GM12864 (cell line): ENCODE data around the gene WDR89.
"Not testable (repeated sequence)": the region's sequence is repeated elsewhere in the genome, so short reads cannot be mapped to it uniquely, and the experiment has no call there.

ENCODE experiments used
- DNase-seq: peaks from one replicate; pipeline ENCODE4 v3.0.0-alpha.2; 2011; ENCODE audit warnings: low read depth
- H3K4me3 ChIP-seq: 2 replicates; pipeline ENCODE4 v1.5.1; 2011; ENCODE audit warnings: mild to moderate bottlenecking, low read depth, low read length, control low read depth
- TF ChIP-seq, protein P1 (sequence below): IDR thresholded peaks from 2 replicates; pipeline ENCODE4 v1.5.1; 2011; ENCODE audit warnings: low read depth, mild to moderate bottlenecking, moderate library complexity, low read length, control low read depth, inconsistent platforms; ENCODE audit errors: missing control alignments

WDR89 gene

GRCh38 chr14:63603749-63604277 is 37.9 kb downstream of the WDR89 start:
- DNase-seq, result no peak
- TF ChIP-seq, protein P1, sequence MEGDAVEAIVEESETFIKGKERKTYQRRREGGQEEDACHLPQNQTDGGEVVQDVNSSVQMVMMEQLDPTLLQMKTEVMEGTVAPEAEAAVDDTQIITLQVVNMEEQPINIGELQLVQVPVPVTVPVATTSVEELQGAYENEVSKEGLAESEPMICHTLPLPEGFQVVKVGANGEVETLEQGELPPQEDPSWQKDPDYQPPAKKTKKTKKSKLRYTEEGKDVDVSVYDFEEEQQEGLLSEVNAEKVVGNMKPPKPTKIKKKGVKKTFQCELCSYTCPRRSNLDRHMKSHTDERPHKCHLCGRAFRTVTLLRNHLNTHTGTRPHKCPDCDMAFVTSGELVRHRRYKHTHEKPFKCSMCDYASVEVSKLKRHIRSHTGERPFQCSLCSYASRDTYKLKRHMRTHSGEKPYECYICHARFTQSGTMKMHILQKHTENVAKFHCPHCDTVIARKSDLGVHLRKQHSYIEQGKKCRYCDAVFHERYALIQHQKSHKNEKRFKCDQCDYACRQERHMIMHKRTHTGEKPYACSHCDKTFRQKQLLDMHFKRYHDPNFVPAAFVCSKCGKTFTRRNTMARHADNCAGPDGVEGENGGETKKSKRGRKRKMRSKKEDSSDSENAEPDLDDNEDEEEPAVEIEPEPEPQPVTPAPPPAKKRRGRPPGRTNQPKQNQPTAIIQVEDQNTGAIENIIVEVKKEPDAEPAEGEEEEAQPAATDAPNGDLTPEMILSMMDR, result no peak
- no peak overlapping the region for H3K4me3 ChIP-seq

DNA sequence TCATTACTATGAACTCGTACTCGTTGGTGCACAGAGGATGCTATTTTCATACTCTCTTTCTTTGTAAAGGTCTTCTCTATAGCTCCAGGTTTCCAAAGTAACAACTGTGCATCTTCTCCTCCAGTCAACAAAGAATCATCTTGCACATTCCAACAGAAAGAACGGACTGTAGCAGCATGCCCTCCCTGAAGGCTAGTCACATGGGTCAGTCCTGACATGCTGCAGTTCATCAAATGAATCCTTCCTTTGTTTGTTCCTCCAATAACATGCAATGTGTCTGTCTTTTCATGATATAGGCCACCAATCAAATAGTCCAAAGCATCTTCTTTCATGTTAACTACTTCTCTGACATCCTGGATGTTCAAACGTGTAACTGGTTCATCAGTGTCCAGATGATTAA is 42.9 kb downstream of the WDR89 start:
- TF ChIP-seq, protein P1, result no peak
- DNase-seq, result no peak
- H3K4me3 ChIP-seq, result no peak overlapping the region

- TF ChIP-seq, protein P1, result no peak
- DNase-seq, result no peak
- no peak overlapping the region for H3K4me3 ChIP-seq
Measured at GRCh38 chr14:63596998-63597658, 44.5 kb downstream of the WDR89 start.

DNA sequence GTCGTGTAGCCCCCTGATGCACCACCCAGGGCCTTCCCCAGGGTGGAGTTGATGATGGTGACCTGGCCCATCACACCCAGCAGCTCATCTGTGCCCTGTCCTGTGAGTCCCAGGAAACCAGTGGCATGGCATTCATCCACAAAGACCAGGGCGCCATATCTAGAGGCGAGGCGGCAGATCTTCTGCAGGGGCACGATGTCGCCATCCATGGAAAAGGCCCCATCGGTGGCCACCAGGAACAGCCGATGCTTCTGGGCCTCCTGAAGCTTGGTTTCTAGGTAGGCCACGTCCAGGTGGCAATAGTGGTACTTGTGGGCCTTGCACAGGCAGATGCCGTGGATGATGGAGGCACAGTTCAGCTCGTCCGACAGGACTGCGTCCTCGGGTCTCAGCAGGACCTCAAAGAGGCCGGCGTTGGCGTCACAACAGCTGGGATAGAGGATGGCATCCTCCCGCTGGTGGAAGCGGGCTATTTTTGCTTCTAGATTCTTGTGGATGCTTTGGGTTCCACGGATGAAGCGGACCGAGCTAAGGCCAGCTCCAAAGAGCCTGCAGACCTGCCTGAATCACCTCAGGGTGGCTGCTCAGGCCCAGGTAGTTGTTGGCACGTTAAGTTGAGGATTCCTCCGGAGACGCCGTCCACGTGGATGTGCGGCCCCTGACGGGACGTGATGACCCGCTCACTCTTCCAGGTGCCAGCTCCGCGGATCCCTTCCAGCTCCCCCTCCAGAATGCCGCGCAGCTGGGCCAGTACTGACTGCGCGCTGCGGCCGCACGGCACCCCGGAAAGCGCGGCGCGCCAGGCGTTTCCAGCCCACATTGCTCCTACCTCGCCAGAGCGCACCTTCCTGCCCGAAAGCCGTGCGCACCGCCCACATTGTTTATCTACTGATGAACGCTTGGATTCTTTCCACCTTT is 47.0 kb downstream of the WDR89 start:
- no peak for DNase-seq
- no peak overlapping the region for H3K4me3 ChIP-seq

GRCh38 chr14:63583046-63583445 is 58.6 kb downstream of the WDR89 start:
- H3K4me3 ChIP-seq, result not testable (repeated sequence)

More for the DNA sequence above, 47.0 kb downstream of the WDR89 start:
- TF ChIP-seq, protein P1, result no peak

DNA sequence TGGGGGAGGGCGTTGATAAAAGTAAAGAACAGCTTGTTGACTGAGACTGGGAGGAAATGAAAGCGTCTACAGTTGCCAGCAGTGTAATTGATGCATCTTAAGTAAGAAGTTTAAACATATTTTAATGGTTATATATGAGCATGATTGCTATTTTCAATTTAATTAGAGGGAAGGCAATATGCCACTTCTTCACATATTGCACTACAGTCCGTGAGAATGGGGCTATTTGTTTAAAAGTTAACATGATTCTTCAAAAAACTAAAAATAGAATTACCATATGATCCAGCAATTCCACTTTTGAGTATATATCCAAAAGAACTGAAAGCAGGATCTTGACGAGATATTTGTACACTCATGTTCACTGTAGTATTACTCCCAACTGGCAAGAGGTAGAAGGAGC is 60.2 kb downstream of the WDR89 start:
- no peak overlapping the region for H3K4me3 ChIP-seq
- TF ChIP-seq, protein P1, result no peak
- DNase-seq, result no peak

More at GRCh38 chr14:63583046-63583445, 58.6 kb downstream of the WDR89 start:
- DNase-seq, result not testable (repeated sequence)

- TF ChIP-seq, protein P1, result no peak
- no peak overlapping the region for H3K4me3 ChIP-seq
- no peak for DNase-seq
Measured at GRCh38 chr14:63578300-63578699, 63.4 kb downstream of the WDR89 start.
